H1 (cell line): ENCODE data around the gene FBXW5. TPM values are rescaled to one million over a fixed set of nuclear protein-coding genes. Genes with fewer than 3 reads are reported as not detected.

Experiments
- CTCF ChIA-PET: fragments of 300-600 bp; sonication (Branson Sonifier 250); formaldehyde crosslinking; loops from one replicate; lab custom pipeline; 2021; ENCODE audit not compliant: partially characterized antibody; lab: Charles Lee
- POLR2A ChIA-PET: fragments of 300-600 bp; sonication (Branson Sonifier 250); formaldehyde crosslinking; loops from one replicate; lab custom pipeline; 2021; ENCODE audit warnings: inconsistent platforms; ENCODE audit not compliant: partially characterized antibody; lab: Charles Lee
- DNase-seq, 2 experiments: peaks; one replicate each; pipeline versions ENCODE4 v3.0.0 to v3.0.0-alpha.2; 2010 to 2022; ENCODE audit warnings: low spot score in 2 of 2, low read depth in 1 of 2, mixed read lengths in 1 of 2
- FAIRE-seq: peaks from 2 replicates; lab custom pipeline; 2011; peaks lifted over from hg19 to GRCh38; lab: Jason Lieb, UNC
- H2AFZ ChIP-seq: 2 replicates; pipeline ENCODE4 v1.8.1; 2012; ENCODE audit warnings: low read length, inconsistent platforms
- H2AK5ac ChIP-seq: 2 replicates; pipeline ENCODE4 v1.6.1; 2013; ENCODE audit warnings: low read depth, low read length
- H2BK120ac ChIP-seq: replicated peaks from 2 replicates; pipeline ENCODE3; 2013; ENCODE audit warnings: low read depth, low read length, inconsistent platforms
- H2BK12ac ChIP-seq: 2 replicates; pipeline ENCODE4 v1.6.1; 2013; ENCODE audit warnings: low read depth, low read length
- H2BK15ac ChIP-seq: 2 replicates; pipeline ENCODE4 v1.6.1; 2013; ENCODE audit warnings: low read length
- H2BK20ac ChIP-seq: 2 replicates; pipeline ENCODE4 v1.6.1; 2013; ENCODE audit warnings: low read length
- H2BK5ac ChIP-seq: 2 replicates; pipeline ENCODE4 v1.6.1; 2013; ENCODE audit warnings: low read depth, low read length
- H3K14ac ChIP-seq: 2 replicates; pipeline ENCODE4 v1.6.1; 2013; ENCODE audit warnings: inconsistent platforms; ENCODE audit not compliant: insufficient read length
- H3K18ac ChIP-seq: 2 replicates; pipeline ENCODE4 v1.6.1; 2013; ENCODE audit warnings: low read length; ENCODE audit errors: extremely low read depth
- H3K23ac ChIP-seq: 2 replicates; pipeline ENCODE4 v1.6.1; 2013; ENCODE audit warnings: inconsistent platforms; ENCODE audit not compliant: insufficient read length
- H3K23me2 ChIP-seq: 2 replicates; pipeline ENCODE4 v1.6.1; 2013; ENCODE audit warnings: low read depth, low read length
- H3K27ac ChIP-seq: 2 replicates; pipeline ENCODE4 v1.6.1; 2011; ENCODE audit warnings: low read depth, low read length, inconsistent platforms
- H3K27me3 ChIP-seq, 4 experiments: replicated peaks in 1 of 4; 1 replicate in 1 of 4; 2 replicates in 3 of 4; pipeline versions ENCODE4 v1.6.1 to v1.8.1; 2011 to 2013; ENCODE audit warnings: low read length in 3 of 4, mild to moderate bottlenecking in 3 of 4, inconsistent platforms in 2 of 4, mixed read lengths in 2 of 4, moderate library complexity in 1 of 4; ENCODE audit not compliant: control insufficient read depth in 3 of 4, insufficient read depth in 3 of 4; ENCODE audit errors: extremely low read depth in 1 of 4
- H3K36me3 ChIP-seq, 4 experiments: 2 replicates each; pipeline versions ENCODE4 v1.6.1 to v1.8.1; 2011 to 2013; ENCODE audit warnings: mild to moderate bottlenecking in 4 of 4, low read length in 3 of 4, moderate library complexity in 2 of 4, control low read depth in 1 of 4, inconsistent platforms in 1 of 4; ENCODE audit not compliant: insufficient read depth in 4 of 4, control insufficient read depth in 2 of 4
- H3K4ac ChIP-seq: replicated peaks from 2 replicates; pipeline ENCODE3; 2013; ENCODE audit warnings: low read length, low read depth, mixed read lengths, inconsistent platforms; ENCODE audit not compliant: insufficient read length
- H3K4me1 ChIP-seq, 4 experiments: replicated peaks in 1 of 4; 1 replicate in 1 of 4; 2 replicates in 3 of 4; pipeline versions ENCODE4 v1.6.1 to v1.8.1; 2011 to 2013; ENCODE audit warnings: low read length in 3 of 4, inconsistent platforms in 2 of 4, mixed read lengths in 1 of 4; ENCODE audit not compliant: insufficient read depth in 4 of 4, control insufficient read depth in 3 of 4
- H3K4me2 ChIP-seq, 2 experiments: 2 replicates each; pipeline versions ENCODE4 v1.6.1 to v1.8.1; 2011 to 2013; ENCODE audit warnings: low read depth in 2 of 2, low read length in 2 of 2, control low read depth in 1 of 2, inconsistent platforms in 1 of 2, mild to moderate bottlenecking in 1 of 2; ENCODE audit not compliant: insufficient read depth in 1 of 2
- H3K4me3 ChIP-seq, 4 experiments: fragments of 200-600, 300-600 bp in 1 of 4; sonication (generic), shearing (Covaris generic), sonication (Bioruptor Twin) in 1 of 4; 2 replicates each; pipeline versions ENCODE4 v1.5.1 to v1.8.1; 2011 to 2016; ENCODE audit warnings: low read length in 4 of 4, low read depth in 3 of 4, control low read depth in 2 of 4, inconsistent platforms in 2 of 4, mild to moderate bottlenecking in 2 of 4, mixed read lengths in 1 of 4, moderate library complexity in 1 of 4; ENCODE audit not compliant: insufficient read depth in 2 of 4; ENCODE audit errors: extremely low read depth in 1 of 4
- H3K56ac ChIP-seq: replicated peaks from 2 replicates; pipeline ENCODE3; 2013; ENCODE audit warnings: low read depth, mild to moderate bottlenecking, mixed read lengths, low read length, inconsistent platforms; ENCODE audit not compliant: insufficient read length
- H3K79me1 ChIP-seq: 2 replicates; pipeline ENCODE4 v1.6.1; 2013; ENCODE audit warnings: low read depth, low read length, control low read depth
- H3K79me2 ChIP-seq, 2 experiments: 2 replicates each; pipeline versions ENCODE4 v1.6.1 to v1.8.1; 2012 to 2013; ENCODE audit warnings: low read length in 2 of 2, mild to moderate bottlenecking in 2 of 2, inconsistent platforms in 1 of 2; ENCODE audit not compliant: insufficient read depth in 2 of 2, control insufficient read depth in 1 of 2
- H3K9ac ChIP-seq, 4 experiments: replicated peaks in 1 of 4; 1 replicate in 1 of 4; 2 replicates in 3 of 4; pipeline versions ENCODE4 v1.6.1 to v1.8.1; 2011 to 2013; ENCODE audit warnings: low read depth in 3 of 4, low read length in 3 of 4, control low read depth in 2 of 4, mild to moderate bottlenecking in 2 of 4, moderate library complexity in 2 of 4, inconsistent platforms in 1 of 4; ENCODE audit errors: extremely low read depth in 1 of 4
- H3K9me3 ChIP-seq, 2 experiments: 2 replicates each; pipeline versions ENCODE4 v1.6.1 to v1.8.1; 2012 to 2013; ENCODE audit warnings: mild to moderate bottlenecking in 2 of 2, moderate library complexity in 2 of 2, control low read depth in 1 of 2, inconsistent platforms in 1 of 2, low read depth in 1 of 2, low read length in 1 of 2, mixed read lengths in 1 of 2; ENCODE audit not compliant: insufficient read depth in 2 of 2
- H4K20me1 ChIP-seq, 2 experiments: replicated peaks in 1 of 2; 2 replicates each; pipeline versions ENCODE3 to v1.8.1; 2011 to 2013; ENCODE audit warnings: inconsistent platforms in 2 of 2, low read length in 2 of 2, mild to moderate bottlenecking in 1 of 2; ENCODE audit not compliant: insufficient read depth in 2 of 2, control insufficient read depth in 1 of 2
- H4K5ac ChIP-seq: 2 replicates; pipeline ENCODE4 v1.6.1; 2013; ENCODE audit warnings: low read length, low read depth, mixed read lengths, inconsistent platforms; ENCODE audit not compliant: insufficient read length
- H4K8ac ChIP-seq: 2 replicates; pipeline ENCODE4 v1.8.0; 2013; ENCODE audit warnings: mild to moderate bottlenecking, moderate library complexity, low read length, inconsistent platforms; ENCODE audit not compliant: insufficient read depth; ENCODE audit errors: extremely low read depth
- H4K91ac ChIP-seq: replicated peaks from 2 replicates; pipeline ENCODE3; 2013; ENCODE audit warnings: low read length, mixed read lengths, inconsistent platforms; ENCODE audit not compliant: insufficient read length
- SRF ChIP-seq: IDR thresholded peaks from 2 replicates; pipeline ENCODE4 v1.6.1; 2011; ENCODE audit warnings: mild to moderate bottlenecking, low read depth, low read length, moderate library complexity
- WGBS, 2 experiments: shearing (Covaris generic) in 1 of 2; methylation state at CpG; one replicate each; pipeline versions ENCODE4 v1.1.6 to v1.1.7; 2013 to 2015; ENCODE audit warnings: low lambda C conversion rate in 2 of 2, mixed read lengths in 2 of 2, inconsistent platforms in 1 of 2, low coverage in 1 of 2, missing lambda C conversion rate in 1 of 2; ENCODE audit not compliant: insufficient replicate concordance in 2 of 2, insufficient coverage in 1 of 2, insufficient read length in 1 of 2; ENCODE audit errors: extremely low coverage in 1 of 2, missing lambda C conversion rate in 1 of 2; 5-methylcytosine and 5-hydroxymethylcytosine counted together
- polyA plus RNA-seq, 7 experiments: library from polyadenylated mRNA; depleted of rRNA in 3 of 7; stranded (reverse) in 5 of 7; unstranded in 2 of 7; fragments of >200 nt in 5 of 7; fragments of 200-250 nt in 2 of 7; gene quantifications; 1 replicate in 5 of 7; 2 replicates in 1 of 7; 4 replicates in 1 of 7; pipeline versions ENCODE4 v1.2.1 to v1.2.3, GENCODE V29; 2011 to 2013; ENCODE audit warnings: missing spikeins in 2 of 7, mixed read lengths in 2 of 7
- total RNA-seq: library from RNA; stranded (reverse); fragmentation: NEBNext Ultra II Directional; extraction: Animal tissue kit (Norgen Biotek cat#: 25700); gene quantifications from 2 replicates; pipeline ENCODE4 v1.2.1, GENCODE V29; 2021

FBXW5 gene
- total and polyA plus RNA-seq, 2 of the 8 experiments (the other 6 are each of a cell fraction or from before 2014, with no cell fraction given): 49.0 to 71.0 TPM

GRCh38 chr9:136960212-136960937, 15.8 kb upstream of the FBXW5 start:
- H3K4me2 ChIP-seq: no peak overlapping the region
- no peak overlapping the region for H2AFZ ChIP-seq
- no peak overlapping the region for H2BK12ac ChIP-seq
- no peak overlapping the region for H2BK5ac ChIP-seq
- CTCF ChIA-PET: interaction anchor here (1.2 to 5.6 kb wide), 4 partner anchors 12 to 107 kb away, joined by 6 to 32 read pairs (median 18); partner anchors contain the start of gene PTGDS
- H3K14ac ChIP-seq: no peak overlapping the region
- no peak overlapping the region for H3K9ac ChIP-seq
- no peak overlapping the region for H2BK20ac ChIP-seq
- DNase-seq (no peak), FAIRE-seq (no peak)
- H3K36me3 ChIP-seq: no peaks in the 10 kb centered on the region
- H3K23ac ChIP-seq: no peak overlapping the region
- no peak overlapping the region for H2AK5ac ChIP-seq
- peaks cover 0 to 6% of the 10 kb centered on the region in 2 experiments for H4K20me1 ChIP-seq
- H4K5ac ChIP-seq: no peak overlapping the region
- H3K27ac ChIP-seq: no peak overlapping the region
- H3K18ac ChIP-seq: no peak overlapping the region
- peaks cover 0 to 3% (median under 1%) of the 10 kb centered on the region in 4 experiments; a peak in 3 of 7 replicates for H3K4me1 ChIP-seq
- H3K79me1 ChIP-seq: no peaks in the 10 kb centered on the region; the same call in 1 of the 2 replicates
- no peak overlapping the region for H3K4me3 ChIP-seq
- H3K79me2 ChIP-seq: no peaks in the 10 kb centered on the region
- no peaks in the 10 kb centered on the region for H3K9me3 ChIP-seq
- no peak overlapping the region for H4K91ac ChIP-seq
- no peak overlapping the region for H3K56ac ChIP-seq
- no peak for TF ChIP-seq SRF
- H3K27me3 ChIP-seq: no peaks in the 10 kb centered on the region
- H3K4ac ChIP-seq: no peak overlapping the region
- peaks cover 12% of the 10 kb centered on the region; the same call in 1 of the 2 replicates for H3K23me2 ChIP-seq
- H4K8ac ChIP-seq: peak overlapping the region; percentile 89
- 90% methylated on average over 14 of the region's 19 CpGs; no CpG with 5 or more reads in 1 of the 2 experiments for WGBS, 2 experiments
- POLR2A ChIA-PET: interaction anchor here (1.2 kb wide), 1 partner anchor 113 kb away, joined by 3 read pairs; no protein-coding TSS in a partner anchor
- no peak overlapping the region for H2BK120ac ChIP-seq
- H2BK15ac ChIP-seq: no peak overlapping the region
